Astrocyte (in vitro differentiated cells and primary cell): ENCODE results near the gene TLE2. TPM values are rescaled to one million over a fixed set of nuclear protein-coding genes. Genes with fewer than 3 reads are reported as not detected.

ENCODE experiments used
- DNase-seq: peaks from one replicate; pipeline ENCODE4 v3.0.0-alpha.2; 2010; ENCODE audit warnings: low read depth
- FAIRE-seq: peaks from 2 replicates; lab custom pipeline; 2011; peaks lifted over from hg19 to GRCh38; lab: Jason Lieb, UNC
- H2AFZ ChIP-seq: 2 replicates; pipeline ENCODE4 v1.6.0; 2012; ENCODE audit warnings: low read depth, low read length, inconsistent platforms
- H3K27ac ChIP-seq: 2 replicates; pipeline ENCODE4 v1.5.1; 2011; ENCODE audit warnings: low read depth, low read length, inconsistent platforms
- H3K27me3 ChIP-seq: 2 replicates; pipeline ENCODE4 v1.6.0; 2011; ENCODE audit warnings: low read length, inconsistent platforms; ENCODE audit not compliant: insufficient read depth
- H3K36me3 ChIP-seq: 2 replicates; pipeline ENCODE4 v1.5.1; 2011; ENCODE audit warnings: low read length, inconsistent platforms; ENCODE audit not compliant: insufficient read depth
- H3K4me1 ChIP-seq: 2 replicates; pipeline ENCODE4 v1.5.1; 2011; ENCODE audit warnings: low read length, inconsistent platforms; ENCODE audit not compliant: insufficient read depth
- H3K4me2 ChIP-seq: 2 replicates; pipeline ENCODE4 v1.6.0; 2012; ENCODE audit warnings: low read length, inconsistent platforms
- H3K4me3 ChIP-seq: 2 replicates; pipeline ENCODE4 v1.5.1; 2011; ENCODE audit warnings: low read depth, mild to moderate bottlenecking, low read length, inconsistent platforms; ENCODE audit not compliant: insufficient read depth
- H3K79me2 ChIP-seq: 2 replicates; pipeline ENCODE4 v1.6.0; 2012; ENCODE audit warnings: mild to moderate bottlenecking, low read length, inconsistent platforms; ENCODE audit not compliant: insufficient read depth
- H3K9ac ChIP-seq: 2 replicates; pipeline ENCODE4 v1.6.0; 2012; ENCODE audit warnings: mild to moderate bottlenecking, low read length, inconsistent platforms
- H3K9me3 ChIP-seq: 2 replicates; pipeline ENCODE4 v1.5.1; 2012; ENCODE audit warnings: low read depth, mild to moderate bottlenecking, low read length, inconsistent platforms; ENCODE audit not compliant: insufficient read depth
- H4K20me1 ChIP-seq: 2 replicates; pipeline ENCODE4 v1.6.0; 2012; ENCODE audit warnings: low read length, inconsistent platforms; ENCODE audit not compliant: insufficient read depth
- H3K27ac Mint-ChIP-seq: one replicate; pipeline ENCODE4 v1.8.0; 2021; ENCODE audit warnings: mild to moderate bottlenecking, mixed read lengths; ENCODE audit not compliant: unreplicated experiment
- H3K27me3 Mint-ChIP-seq: one replicate; pipeline ENCODE4 v1.8.0; 2021; ENCODE audit warnings: low read depth, mixed read lengths; ENCODE audit not compliant: unreplicated experiment
- H3K36me3 Mint-ChIP-seq: one replicate; pipeline ENCODE4 v1.8.0; 2021; ENCODE audit warnings: low read depth, mixed read lengths; ENCODE audit not compliant: unreplicated experiment
- H3K4me1 Mint-ChIP-seq: one replicate; pipeline ENCODE4 v1.8.0; 2021; ENCODE audit warnings: low read depth, mixed read lengths; ENCODE audit not compliant: unreplicated experiment
- H3K4me3 Mint-ChIP-seq: one replicate; pipeline ENCODE4 v1.8.0; 2021; ENCODE audit warnings: mild to moderate bottlenecking, moderate library complexity, mixed read lengths; ENCODE audit not compliant: unreplicated experiment
- H3K9me3 Mint-ChIP-seq: one replicate; pipeline ENCODE4 v1.8.0; 2021; ENCODE audit warnings: mild to moderate bottlenecking, mixed read lengths; ENCODE audit not compliant: unreplicated experiment
- CTCF ChIP-seq: IDR thresholded peaks from 2 replicates; pipeline ENCODE4 v1.5.1; 2011; ENCODE audit warnings: low read depth, mild to moderate bottlenecking, inconsistent platforms, low read length, moderate library complexity; ENCODE audit not compliant: insufficient read depth
- EZH2 ChIP-seq: IDR thresholded peaks from 2 replicates; pipeline ENCODE4 v1.6.1; 2012; ENCODE audit warnings: mild to moderate bottlenecking, low read length, inconsistent platforms; ENCODE audit not compliant: insufficient read depth
- total RNA-seq: library from RNA; stranded (reverse); gene quantifications from 2 replicates; pipeline ENCODE4 v1.2.1, GENCODE V29; 2021

The TLE2 gene
- total RNA-seq, 1 donor from 2014 or later, result 0.79 TPM

DNA sequence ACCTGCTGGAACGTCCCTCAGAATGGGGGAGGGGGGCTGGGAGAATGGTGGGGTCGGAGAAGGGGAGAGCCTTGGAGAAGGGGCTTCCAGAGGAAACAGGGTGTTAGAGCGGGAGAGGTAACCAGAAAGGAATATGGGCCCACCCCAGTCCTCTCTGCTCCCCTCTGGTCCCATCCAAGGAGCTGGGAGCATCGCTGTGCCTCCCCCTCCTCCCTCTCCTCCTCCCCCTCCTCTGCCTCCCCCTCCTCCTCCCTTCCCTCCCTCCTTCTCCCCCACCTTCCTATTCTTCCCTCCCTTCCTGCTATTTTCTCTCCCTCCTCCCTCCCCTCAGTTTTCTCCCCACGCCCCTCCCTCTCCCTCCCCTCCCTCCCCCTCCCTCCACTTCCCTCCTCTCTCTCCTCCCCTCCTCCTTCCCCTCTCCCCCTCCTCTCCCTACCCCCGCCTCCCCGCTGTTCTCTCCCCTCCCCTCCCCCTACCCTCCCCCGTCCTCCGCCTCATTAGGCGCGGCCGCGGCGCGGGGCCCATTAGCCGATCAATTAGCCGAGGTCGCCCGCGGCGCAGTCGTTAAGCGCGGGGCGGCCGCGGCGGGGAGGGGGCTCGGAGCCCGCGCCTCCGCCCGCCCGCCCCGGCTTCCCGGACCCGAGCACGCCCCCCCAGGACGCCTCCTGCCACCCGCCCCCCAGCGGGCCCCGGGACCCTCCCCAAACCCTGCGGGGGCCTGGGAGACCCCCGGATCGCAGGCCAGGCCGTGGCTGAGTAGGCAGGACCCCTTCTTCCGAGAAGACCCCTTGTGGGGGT, 17.8 kb upstream of the TLE2 start:
- no peak overlapping the region for H3K9ac ChIP-seq
- no peaks in the 10 kb centered on the region for H4K20me1 ChIP-seq
- TF ChIP-seq CTCF, result no peak
- TF ChIP-seq EZH2, result no peak
- H3K27me3 ChIP-seq, result peaks cover 4% of the 10 kb centered on the region
- peak overlapping the region; percentile 79 for H3K4me2 ChIP-seq
- DNase-seq (no peak), FAIRE-seq (no peak)
- H3K27ac ChIP-seq, result no peak overlapping the region
- H3K4me1 Mint-ChIP-seq, result no peaks in the 10 kb centered on the region
- H3K79me2 ChIP-seq, result no peaks in the 10 kb centered on the region
- H3K36me3 Mint-ChIP-seq, result no peaks in the 10 kb centered on the region
- H3K4me3 Mint-ChIP-seq, result no peak overlapping the region
- H3K4me3 ChIP-seq, result peak overlapping the region; percentile 42
- H3K27ac Mint-ChIP-seq, result no peak overlapping the region
- no peaks in the 10 kb centered on the region for H3K36me3 ChIP-seq
- H3K9me3 ChIP-seq, result no peaks in the 10 kb centered on the region
- no peaks in the 10 kb centered on the region for H3K9me3 Mint-ChIP-seq
- peaks cover 40% of the 10 kb centered on the region for H3K27me3 Mint-ChIP-seq
- H3K4me1 ChIP-seq, result peaks cover 5% of the 10 kb centered on the region
- no peak overlapping the region for H2AFZ ChIP-seq

- no peak for FAIRE-seq
Observed at GRCh38 chr19:3045885-3046697, 17.0 kb upstream of the TLE2 start.

More at GRCh38 chr19:3045885-3046697, 17.0 kb upstream of the TLE2 start:
- Mint-ChIP-seq H3K4me1 (no peaks in the 10 kb centered on the region), H3K27ac (no peak overlapping the region), H3K4me3 (no peak overlapping the region), H3K27me3 (peaks cover 44% of the 10 kb centered on the region), H3K36me3 (no peaks in the 10 kb centered on the region), H3K9me3 (no peaks in the 10 kb centered on the region)
- TF ChIP-seq CTCF (no peak), EZH2 (no peak)
- no peaks in the 10 kb centered on the region for H3K79me2 ChIP-seq
- H3K36me3 ChIP-seq, result no peaks in the 10 kb centered on the region
- H3K27me3 ChIP-seq, result peaks cover 4% of the 10 kb centered on the region
- peaks cover 5% of the 10 kb centered on the region for H3K4me1 ChIP-seq
- no peaks in the 10 kb centered on the region for H3K9me3 ChIP-seq
- H4K20me1 ChIP-seq, result no peaks in the 10 kb centered on the region
- H3K9ac ChIP-seq, result no peak overlapping the region
- no peak overlapping the region for H2AFZ ChIP-seq
- H3K27ac ChIP-seq, result no peak overlapping the region
- H3K4me3 ChIP-seq, result no peak overlapping the region
- no peak for DNase-seq
- H3K4me2 ChIP-seq, result no peak overlapping the region
